A549 (cell line): ENCODE results near the gene ZNF362. TPM values are rescaled to one million over a fixed set of nuclear protein-coding genes. Genes with fewer than 3 reads are reported as not detected.

Experiments
- ATAC-seq, 2 experiments: fragments of 200-7000 bp in 1 of 2; fragments of >200 bp in 1 of 2; cut with Nextera tagmentation in 1 of 2; cut with Tn5 transposase in 1 of 2; 3 replicates each; pipeline versions ENCODE4 v1.8.0 to v1.9.1; 2018 to 2020; ENCODE audit warnings: mild to moderate bottlenecking in 1 of 2, moderate library complexity in 1 of 2
- CTCF ChIA-PET: fragments of 300-600 bp; sonication (Branson Sonifier 250); formaldehyde crosslinking; extraction: SDS; loops from one replicate; lab custom pipeline; 2021; ENCODE audit warnings: antibody characterized with exemption, inconsistent platforms; lab: Yijun Ruan, JAX
- POLR2A ChIA-PET: fragments of 350-600 bp; formaldehyde crosslinking; extraction: SDS; loops from one replicate; lab custom pipeline; 2021; ENCODE audit warnings: antibody characterized with exemption, inconsistent platforms; lab: Yijun Ruan, JAX
- DNase-seq, 2 experiments: peaks; one replicate each; pipeline versions ENCODE4 v3.0.0 to v3.0.0-alpha.2; 2011 to 2016; ENCODE audit warnings: low read depth in 1 of 2, low spot score in 1 of 2
- FAIRE-seq: peaks from 2 replicates; lab custom pipeline; 2011; peaks lifted over from hg19 to GRCh38; lab: Jason Lieb, UNC
- H3K27ac ChIP-seq, 2 experiments: fragments of >200 bp; sonication (Bioruptor Twin); formaldehyde crosslinking; 3 replicates each; pipeline ENCODE4 v1.5.1; 2016 to 2017
- H3K4me1 ChIP-seq: fragments of >200 bp; sonication (Bioruptor Twin); formaldehyde crosslinking; 3 replicates; pipeline ENCODE4 v1.6.1; 2016
- H3K4me2 ChIP-seq: fragments of >200 bp; sonication (Bioruptor Twin); formaldehyde crosslinking; 3 replicates; pipeline ENCODE4 v1.6.1; 2016
- H3K4me3 ChIP-seq: fragments of >200 bp; sonication (Bioruptor Twin); formaldehyde crosslinking; 3 replicates; pipeline ENCODE4 v1.5.1; 2016
- H3K9me3 ChIP-seq: fragments of >200 bp; sonication (Bioruptor Twin); formaldehyde crosslinking; 3 replicates; pipeline ENCODE4 v1.6.1; 2016
- CBX8 ChIP-seq: fragments of 200-600 bp; sonication (generic); IDR thresholded peaks from 2 replicates; pipeline ENCODE4 v1.6.1; 2016
- CEBPB ChIP-seq, 2 experiments: fragments of >200 bp in 1 of 2; sonication (Bioruptor Twin) in 1 of 2; formaldehyde crosslinking in 1 of 2; IDR thresholded peaks; 2 replicates each; pipeline ENCODE4 v1.6.1; 2012 to 2016
- CHD2 ChIP-seq: fragments of 150-350 bp; IDR thresholded peaks from 2 replicates; pipeline ENCODE4 v1.6.1; 2014; ENCODE audit warnings: low read length; ENCODE audit not compliant: partially characterized antibody
- EHF ChIP-seq: fragments of 250-450 bp; sonication (Bioruptor Pico); IDR thresholded peaks from 2 replicates; pipeline ENCODE4 v1.5.0; 2020; ENCODE audit warnings: mild to moderate bottlenecking
- ESRRA ChIP-seq: fragments of 150-350 bp; IDR thresholded peaks from 2 replicates; pipeline ENCODE4 v1.6.1; 2014; ENCODE audit warnings: mild to moderate bottlenecking, low read length, borderline replicate concordance
- FOSB ChIP-seq: fragments of 250-450 bp; sonication (Bioruptor Pico); IDR thresholded peaks from 2 replicates; pipeline ENCODE4 v1.5.0; 2020; ENCODE audit warnings: mild to moderate bottlenecking, moderate library complexity
- FOSL2 ChIP-seq, 2 experiments: fragments of 450-650 bp in 1 of 2; fragments of >200 bp in 1 of 2; sonication (Bioruptor Twin) in 1 of 2; formaldehyde crosslinking; IDR thresholded peaks; 2 replicates each; pipeline versions ENCODE4 v1.5.0 to v1.6.1; 2016 to 2020; ENCODE audit warnings: mild to moderate bottlenecking in 1 of 2, moderate library complexity in 1 of 2
- FOXS1 ChIP-seq: fragments of 250-450 bp; sonication (Bioruptor Pico); IDR thresholded peaks from 2 replicates; pipeline ENCODE4 v1.5.0; 2020; ENCODE audit warnings: mild to moderate bottlenecking, moderate library complexity
- HDAC2 ChIP-seq: fragments of 200-600 bp; sonication (generic); IDR thresholded peaks from 2 replicates; pipeline ENCODE4 v1.6.1; 2016
- HES2 ChIP-seq: fragments of >200 bp; sonication (Bioruptor Twin); formaldehyde crosslinking; IDR thresholded peaks from 2 replicates; pipeline ENCODE4 v1.6.1; 2016
- HOXA7 ChIP-seq: fragments of 250-450 bp; sonication (Bioruptor Pico); IDR thresholded peaks from 2 replicates; pipeline ENCODE4 v1.5.0; 2020; ENCODE audit warnings: mild to moderate bottlenecking, moderate library complexity
- HOXB5 ChIP-seq: fragments of 250-450 bp; sonication (Bioruptor Pico); IDR thresholded peaks from 2 replicates; pipeline ENCODE4 v1.5.0; 2020; ENCODE audit warnings: mild to moderate bottlenecking, moderate library complexity
- JUN ChIP-seq, 2 experiments: fragments of >200 bp; sonication (Bioruptor Twin); formaldehyde crosslinking; IDR thresholded peaks; 2 replicates in 1 of 2; 3 replicates in 1 of 2; pipeline ENCODE4 v1.6.1; 2016 to 2017
- MAZ ChIP-seq: fragments of 150-350 bp; IDR thresholded peaks from 2 replicates; pipeline ENCODE4 v1.6.1; 2014; ENCODE audit warnings: antibody characterized with exemption, low read depth, low read length, borderline replicate concordance
- NFE2L2 ChIP-seq: fragments of 150-350 bp; conservative IDR thresholded peaks from 2 replicates; pipeline ENCODE4 v1.6.1; 2014; ENCODE audit warnings: low read length
- NPAS2 ChIP-seq: fragments of 250-450 bp; sonication (Bioruptor Pico); IDR thresholded peaks from 2 replicates; pipeline ENCODE4 v1.8.0; 2022; ENCODE audit warnings: mild to moderate bottlenecking, moderate library complexity, borderline replicate concordance
- NR3C1 ChIP-seq: fragments of >200 bp; sonication (Bioruptor Twin); formaldehyde crosslinking; IDR thresholded peaks from 3 replicates; pipeline ENCODE4 v1.6.1; 2017
- POLR2AphosphoS2 ChIP-seq: conservative IDR thresholded peaks from 2 replicates; pipeline ENCODE4 v1.6.1; 2012; ENCODE audit warnings: low read length, improper control_type of control experiment, inconsistent platforms
- RAD21 ChIP-seq, 2 experiments: fragments of >200 bp in 1 of 2; sonication (Bioruptor Twin) in 1 of 2; formaldehyde crosslinking in 1 of 2; IDR thresholded peaks in 1 of 2; conservative IDR thresholded peaks in 1 of 2; 2 replicates in 1 of 2; 3 replicates in 1 of 2; pipeline ENCODE4 v1.6.1; 2012 to 2018; ENCODE audit warnings: inconsistent platforms in 1 of 2
- RCOR1 ChIP-seq: fragments of 150-350 bp; IDR thresholded peaks from 2 replicates; pipeline ENCODE4 v1.6.1; 2014; ENCODE audit warnings: antibody characterized with exemption, low read length, low read depth
- RNF2 ChIP-seq: fragments of 200-600 bp; sonication (generic); IDR thresholded peaks from 2 replicates; pipeline ENCODE4 v1.6.1; 2016; ENCODE audit warnings: low read depth, mild to moderate bottlenecking, antibody characterized with exemption, moderate library complexity, borderline replicate concordance
- SMC3 ChIP-seq: fragments of >200 bp; sonication (Bioruptor Twin); formaldehyde crosslinking; IDR thresholded peaks from 3 replicates; pipeline ENCODE4 v1.6.1; 2018; ENCODE audit warnings: inconsistent platforms
- TFCP2L1 ChIP-seq: fragments of 250-450 bp; sonication (Bioruptor Pico); IDR thresholded peaks from 2 replicates; pipeline ENCODE4 v1.5.0; 2021; ENCODE audit warnings: mild to moderate bottlenecking
- USF2 ChIP-seq: fragments of 450-650 bp; IDR thresholded peaks from 2 replicates; pipeline ENCODE4 v1.6.1; 2014; ENCODE audit warnings: antibody characterized with exemption
- ZC3H11A ChIP-seq: fragments of 450-650 bp; IDR thresholded peaks from 2 replicates; pipeline ENCODE4 v1.6.1; 2014; ENCODE audit warnings: antibody characterized with exemption, mild to moderate bottlenecking
- ZFP36 ChIP-seq: fragments of 450-650 bp; IDR thresholded peaks from 2 replicates; pipeline ENCODE4 v1.6.1; 2014; ENCODE audit warnings: borderline replicate concordance; ENCODE audit not compliant: partially characterized antibody
- ZNF302 ChIP-seq: fragments of 250-450 bp; sonication (Bioruptor Pico); IDR thresholded peaks from 2 replicates; pipeline ENCODE4 v1.9.0; 2021; ENCODE audit warnings: inconsistent platforms, mild to moderate bottlenecking, moderate library complexity
- ZSCAN20 ChIP-seq: fragments of 250-450 bp; sonication (Bioruptor Pico); IDR thresholded peaks from 2 replicates; pipeline ENCODE4 v1.8.0; 2022; ENCODE audit warnings: mild to moderate bottlenecking, moderate library complexity
- WGBS: methylation state at CpG from one replicate; pipeline ENCODE4 v1.1.6; 2017; ENCODE audit errors: missing lambda C conversion rate; 5-methylcytosine and 5-hydroxymethylcytosine counted together
- polyA plus RNA-seq, 4 experiments: library from polyadenylated mRNA; depleted of rRNA in 3 of 4; stranded (reverse); fragments of >200 nt; fragmentation: RNase III in 1 of 4; extraction: RNeasy Plus Mini Kit Qiagen cat#74134 plus additional on column Dnase treatment in 1 of 4; gene quantifications; 2 replicates in 3 of 4; 3 replicates in 1 of 4; pipeline ENCODE4 v1.2.3, GENCODE V29; 2011 to 2017

ZNF362 gene
- polyA plus RNA-seq, 2 of the 4 experiments (the other 2 are of a cell fraction), result 4.8 to 7.9 TPM

GRCh38 chr1:33316601-33317000, 60.3 kb downstream of the ZNF362 start:
- 71% methylated on average over 2 of the region's 2 CpGs for WGBS
- POLR2A ChIA-PET, result no interaction called here

GRCh38 chr1:33317354-33317753, 61.1 kb downstream of the ZNF362 start:
- DNase-seq, result no peak
- TF ChIP-seq CEBPB (IDR thresholded peaks at IDR 0.05) (no peak), FOSB (no peak), HDAC2 (no peak)
- TF ChIP-seq, all 56 proteins: peak for 0
- H3K4me2 ChIP-seq, result no peak overlapping the region
- no peaks in the 10 kb centered on the region for H3K9me3 ChIP-seq
- H3K4me1 ChIP-seq, result no peaks in the 10 kb centered on the region
- WGBS, result 75% methylated on average over 1 of the region's 1 CpG
- POLR2A ChIA-PET, result no interaction called here
- ATAC-seq (no peak), FAIRE-seq (no peak)
- H3K4me3 ChIP-seq, result no peak overlapping the region
- CTCF ChIA-PET, result no interaction called here
- H3K27ac ChIP-seq, result no peak overlapping the region

More at GRCh38 chr1:33316601-33317000, 60.3 kb downstream of the ZNF362 start:
- no peak for FAIRE-seq
- CTCF ChIA-PET, result no interaction called here
- TF ChIP-seq NFE2L2, result no peak
- no peak for TF ChIP-seq CBX8
- no peak for TF ChIP-seq MAZ
- no peak for TF ChIP-seq TFCP2L1 (CRISPR knock-in tag)
- no peak for TF ChIP-seq HES2
- TF ChIP-seq CEBPB (IDR thresholded peaks at IDR 0.05), result no peak
- no peak for TF ChIP-seq ZFP36
- TF ChIP-seq FOSL2 (IDR thresholded peaks at IDR 0.05), result no peak
- no peak for TF ChIP-seq FOSL2 (CRISPR knock-in tag; IDR thresholded peaks at IDR 0.05)
- no peak for TF ChIP-seq SMC3
- no peak for TF ChIP-seq POLR2AphosphoS2
- no peak for TF ChIP-seq CHD2
- TF ChIP-seq HDAC2, result no peak
- no peak for TF ChIP-seq ZNF302 (CRISPR knock-in tag)
- no peak for TF ChIP-seq NPAS2 (CRISPR knock-in tag)
- TF ChIP-seq ZSCAN20 (CRISPR knock-in tag), result no peak
- TF ChIP-seq, all 56 proteins: peak for 0
- Histone ChIP-seq H3K4me3 (no peak overlapping the region), H3K4me2 (no peak overlapping the region), H3K27ac (no peak overlapping the region), H3K9me3 (no peaks in the 10 kb centered on the region), H3K4me1 (no peaks in the 10 kb centered on the region)
- no peak for DNase-seq
- ATAC-seq, result no peak

GRCh38 chr1:33317946-33318345, 61.7 kb downstream of the ZNF362 start:
- 62% methylated on average over 6 of the region's 6 CpGs for WGBS
- Histone ChIP-seq H3K9me3 (no peaks in the 10 kb centered on the region), H3K4me1 (no peaks in the 10 kb centered on the region), H3K4me2 (no peak overlapping the region), H3K27ac (no peak overlapping the region), H3K4me3 (no peak overlapping the region)
- CTCF ChIA-PET, result no interaction called here
- no peak for DNase-seq
- TF ChIP-seq RAD21 (conservative IDR thresholded peaks at IDR 0.05 in 1 of 2, IDR thresholded peaks at IDR 0.05 in 1 of 2), result no peak
- no peak for TF ChIP-seq CHD2
- TF ChIP-seq ZFP36, result no peak
- no peak for TF ChIP-seq USF2
- no peak for TF ChIP-seq ESRRA
- no peak for TF ChIP-seq HOXA7
- no peak for TF ChIP-seq HES2
- no peak for TF ChIP-seq ZC3H11A
- no peak for TF ChIP-seq FOSB
- no peak for TF ChIP-seq FOXS1 (CRISPR knock-in tag)
- no peak for TF ChIP-seq JUN (IDR thresholded peaks at IDR 0.05)
- no peak for TF ChIP-seq RCOR1
- no peak for TF ChIP-seq NPAS2 (CRISPR knock-in tag)
- no peak for TF ChIP-seq RNF2
- no peak for TF ChIP-seq EHF (CRISPR knock-in tag)
- no peak for TF ChIP-seq HDAC2
- TF ChIP-seq NR3C1, result no peak
- no peak for TF ChIP-seq HOXB5 (CRISPR knock-in tag)
- ATAC-seq, result no peak
- POLR2A ChIA-PET, result no interaction called here
- no peak for FAIRE-seq
